Fibroblast of upper back skin (primary cell): ENCODE measurements around the gene CTNND2.

Experiments used
- DNase-seq: peaks from one replicate; pipeline ENCODE4 v3.0.0-alpha.2; 2013

Gene CTNND2

GRCh38 chr5:11511878-11512277 lies 392.4 kb downstream of the CTNND2 start:
- DNase-seq, result no peak

DNA sequence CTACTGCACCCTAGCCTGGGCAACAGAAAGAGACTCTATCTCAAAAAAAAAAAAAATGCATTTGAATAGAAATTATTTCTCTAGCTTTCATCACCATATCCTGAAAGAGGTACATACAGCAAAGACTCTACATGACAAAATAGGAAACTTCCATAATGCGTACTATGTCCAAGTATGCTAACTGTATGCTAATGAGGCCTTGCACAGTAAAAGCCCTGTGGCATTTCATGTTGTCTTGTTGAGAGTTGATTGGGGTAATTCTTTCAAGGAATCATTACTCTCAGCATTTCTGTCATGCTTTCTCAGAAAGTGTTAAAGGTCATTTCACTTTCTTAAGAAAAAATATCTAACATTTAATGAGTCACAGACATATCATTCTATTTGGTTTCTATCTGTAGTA lies 393.4 kb downstream of the CTNND2 start:
- DNase-seq, result no peak

DNA sequence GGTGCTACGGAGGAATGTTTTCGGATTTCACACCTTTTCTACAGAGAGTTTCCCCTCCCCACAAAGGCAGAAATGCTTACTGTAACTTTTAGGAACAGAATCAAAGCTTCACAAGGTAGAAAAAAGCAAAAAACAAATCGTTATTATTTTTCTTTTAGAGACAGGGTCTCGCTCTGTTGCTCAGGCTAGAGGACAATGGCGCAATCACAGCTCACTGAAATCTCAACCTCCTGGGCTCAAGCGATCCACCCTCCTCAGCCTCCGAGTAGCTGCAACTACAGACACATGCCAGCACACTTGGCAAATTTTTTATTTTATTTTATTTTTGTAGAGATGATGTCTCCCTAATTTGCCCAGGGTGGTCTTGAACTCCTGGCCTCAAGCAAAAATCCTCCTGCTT lies 394.5 kb downstream of the CTNND2 start:
- no peak for DNase-seq

DNA sequence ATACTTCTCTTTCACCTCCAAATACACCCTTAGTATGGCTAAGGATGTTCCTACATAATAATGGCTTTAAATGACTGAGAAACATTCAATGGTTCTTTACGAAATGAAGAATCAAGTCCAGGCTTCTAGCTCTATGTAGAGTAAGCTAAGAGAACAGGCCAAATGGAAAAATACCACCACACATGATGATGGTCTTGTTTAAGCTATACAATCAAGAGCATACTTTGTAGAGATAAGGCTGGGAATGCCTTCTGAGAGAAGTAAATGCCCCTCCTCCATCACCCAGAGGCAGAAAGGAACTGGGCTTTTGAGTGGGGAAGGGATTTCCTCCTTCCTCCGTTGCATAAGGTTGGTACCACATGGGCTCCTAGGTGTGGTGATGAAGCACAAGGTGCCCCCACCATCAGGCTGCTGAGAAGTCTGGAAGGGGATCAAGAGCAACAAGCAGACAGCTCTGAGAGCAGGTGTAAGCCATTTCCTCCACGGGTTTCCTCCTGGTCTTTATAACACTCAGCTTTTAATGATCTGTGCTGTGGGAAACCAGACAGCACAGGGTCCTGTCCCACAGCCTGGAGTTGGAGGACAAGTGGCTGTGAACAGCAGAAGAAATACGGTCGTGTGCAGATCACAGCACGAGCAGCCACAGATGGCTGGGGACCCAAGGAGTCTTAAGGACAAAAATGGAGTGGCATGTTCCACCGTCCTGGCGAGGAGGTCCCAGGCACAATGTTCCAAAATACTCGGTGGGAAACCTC lies 396.9 kb downstream of the CTNND2 start:
- DNase-seq, result no peak

GRCh38 chr5:11504886-11505193 lies 399.4 kb downstream of the CTNND2 start:
- DNase-seq, result peak; percentile 53

DNA sequence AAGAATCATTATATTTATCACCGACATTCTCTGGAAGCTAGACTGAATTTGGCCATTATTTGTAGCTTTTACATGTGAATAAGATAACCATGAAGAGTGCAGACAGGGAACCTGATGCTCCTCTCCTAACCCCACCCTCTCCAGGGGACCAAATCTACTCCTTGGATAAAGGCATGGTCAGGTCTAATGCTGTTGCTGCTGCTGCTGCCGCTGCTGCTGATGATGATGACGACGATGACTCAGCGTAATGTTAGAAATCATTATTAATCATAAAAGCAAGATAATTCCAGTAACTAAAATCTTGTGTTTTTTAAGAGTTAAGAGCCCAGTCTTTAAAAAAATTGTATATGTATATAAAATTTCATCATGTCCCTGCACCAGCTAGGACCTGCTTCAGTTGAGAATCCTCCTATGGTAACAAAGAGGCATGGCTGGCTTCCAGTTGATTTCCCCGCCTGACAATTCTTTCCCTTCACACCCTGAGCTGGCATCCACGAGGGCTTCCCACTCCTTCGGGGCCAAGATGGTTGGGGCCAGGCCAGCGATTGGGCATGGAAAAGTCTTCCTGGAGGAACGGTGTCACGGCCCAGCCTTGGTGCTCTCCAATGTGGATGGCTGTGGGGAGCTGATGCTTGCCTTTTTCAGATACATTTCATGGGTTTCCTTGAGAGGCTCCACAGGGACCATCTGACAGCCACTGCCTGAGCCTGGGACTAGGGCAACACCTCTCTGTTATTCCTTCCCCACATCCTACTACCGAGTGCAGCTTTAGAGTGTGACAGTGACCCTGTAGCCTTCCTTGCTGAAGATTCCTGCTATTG lies 400.0 kb downstream of the CTNND2 start:
- DNase-seq, result no peak

DNA sequence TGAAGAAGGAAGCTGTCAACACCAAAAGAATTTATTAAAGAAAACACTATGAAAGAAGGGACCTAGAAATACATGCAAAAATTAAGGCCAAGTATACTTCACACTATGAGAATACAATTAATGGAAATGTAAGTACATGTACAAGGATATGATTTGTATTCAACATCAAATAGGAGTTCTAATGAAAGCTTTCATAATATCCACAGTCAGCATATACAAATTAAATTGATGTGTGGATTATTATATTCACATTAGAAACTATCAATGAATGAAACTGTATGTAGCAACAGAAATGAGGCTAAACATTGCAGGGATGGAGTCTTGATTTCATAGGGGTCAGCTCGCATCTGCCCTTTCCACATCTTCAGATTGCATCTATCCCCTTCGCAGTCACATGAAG lies 401.5 kb downstream of the CTNND2 start:
- no peak for DNase-seq

GRCh38 chr5:11497651-11498050 lies 406.6 kb downstream of the CTNND2 start:
- DNase-seq, result no peak

GRCh38 chr5:11496137-11496719 lies 408.0 kb downstream of the CTNND2 start:
- no peak for DNase-seq

GRCh38 chr5:11494340-11494739 lies 409.9 kb downstream of the CTNND2 start:
- no peak for DNase-seq

GRCh38 chr5:11491404-11492075 lies 412.7 kb downstream of the CTNND2 start:
- no peak for DNase-seq

DNA sequence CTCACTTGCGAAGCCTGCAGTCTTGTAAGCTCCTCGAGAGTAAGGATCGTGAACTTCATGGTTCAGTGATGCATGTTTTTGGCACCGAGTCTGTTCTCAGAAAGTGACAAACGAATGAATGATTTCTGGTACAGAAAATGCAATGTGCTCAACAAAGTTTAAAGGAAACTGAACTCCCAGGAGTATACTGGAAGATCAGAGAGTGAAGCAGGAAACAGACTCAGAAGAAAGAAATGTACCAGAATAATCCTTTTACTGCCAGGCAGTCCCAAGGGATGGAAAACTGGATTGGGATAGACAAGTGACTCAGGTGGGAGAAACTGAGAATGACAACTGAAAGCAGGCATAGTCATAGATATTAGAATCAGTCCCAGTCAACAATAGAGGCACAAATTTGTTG lies 420.6 kb downstream of the CTNND2 start:
- DNase-seq, result peak; percentile 45

DNA sequence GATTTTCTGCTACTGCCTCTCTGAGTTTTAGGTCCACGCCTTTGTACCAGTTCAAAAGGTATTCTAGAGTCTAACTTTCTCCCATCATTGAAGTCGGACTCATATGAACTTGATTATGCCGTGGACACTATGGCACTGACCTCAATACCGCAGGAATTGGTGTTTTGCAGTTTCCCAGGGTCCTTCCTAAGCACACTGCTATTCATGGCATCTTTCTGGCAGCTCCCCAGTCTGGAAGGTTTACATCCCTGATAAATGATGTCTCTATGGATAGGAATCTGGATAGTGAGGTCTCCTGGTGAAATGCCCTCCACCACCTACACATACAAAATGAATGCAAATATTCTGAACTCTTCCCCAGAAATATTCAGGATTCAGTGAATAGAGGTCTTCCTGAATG lies 422.2 kb downstream of the CTNND2 start:
- DNase-seq, result peak; percentile 44

GRCh38 chr5:11477786-11478185 lies 426.5 kb downstream of the CTNND2 start:
- DNase-seq, result peak; percentile 21

DNA sequence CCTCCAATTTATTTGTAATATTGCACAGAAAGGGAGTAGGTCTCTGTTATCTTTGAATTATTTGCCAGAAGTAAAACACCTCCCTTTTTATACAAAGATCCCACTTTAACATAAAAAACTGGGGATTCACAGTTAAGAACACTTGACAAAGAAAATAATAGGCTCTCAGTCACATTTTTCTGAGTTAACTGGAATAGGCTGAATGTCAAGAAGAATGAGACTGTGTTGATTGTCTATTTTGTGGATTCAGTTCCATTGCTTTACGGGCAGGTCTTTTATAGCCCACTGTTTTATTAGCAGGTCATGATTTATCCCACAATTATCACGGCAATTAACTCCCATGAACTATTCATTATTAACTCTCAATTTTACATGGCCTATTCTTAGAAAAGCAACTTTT lies 427.4 kb downstream of the CTNND2 start:
- DNase-seq, result no peak

GRCh38 chr5:11468334-11469039 lies 435.8 kb downstream of the CTNND2 start:
- peak; percentile 35 for DNase-seq

DNA sequence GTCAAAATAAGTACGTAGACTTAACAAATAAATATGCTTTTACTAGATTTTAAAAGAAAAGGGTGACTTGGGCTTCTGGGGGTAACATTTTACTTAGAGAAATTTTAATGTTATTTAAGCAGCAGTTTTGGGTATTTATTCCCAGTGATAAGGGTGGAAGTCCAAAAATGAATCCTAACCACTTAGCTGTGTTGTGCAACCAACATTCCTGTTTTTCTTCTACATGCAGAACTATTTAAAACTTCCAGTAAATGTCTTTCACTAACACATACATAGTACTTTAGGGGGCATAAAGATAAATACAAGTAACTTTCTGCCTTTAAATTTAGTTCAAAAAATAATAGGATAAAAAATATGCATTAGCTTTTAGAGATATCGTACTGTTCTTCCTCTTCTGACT lies 436.7 kb downstream of the CTNND2 start:
- DNase-seq, result peak; percentile 22

- no peak for DNase-seq
Observed at GRCh38 chr5:11459716-11460115, 444.5 kb downstream of the CTNND2 start.

DNA sequence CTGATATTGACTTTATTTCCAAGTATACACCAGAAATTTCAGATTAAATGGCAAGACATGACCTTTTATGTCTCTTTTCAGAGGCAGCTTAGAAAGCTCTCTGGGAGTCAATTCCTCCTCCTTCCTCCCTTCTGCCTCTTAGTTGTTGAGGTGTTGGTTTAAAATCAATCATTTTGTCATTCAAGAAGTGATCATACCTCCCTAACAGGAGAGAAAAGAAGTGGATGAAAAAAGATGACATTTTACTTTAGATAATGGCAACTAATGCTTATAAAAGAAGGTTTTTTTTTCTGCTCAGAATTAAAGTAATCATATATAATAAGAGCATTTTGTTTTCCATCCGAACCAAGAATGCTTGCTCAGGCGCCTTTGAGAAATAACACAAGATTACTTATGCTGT lies 448.7 kb downstream of the CTNND2 start:
- DNase-seq, result no peak

DNA sequence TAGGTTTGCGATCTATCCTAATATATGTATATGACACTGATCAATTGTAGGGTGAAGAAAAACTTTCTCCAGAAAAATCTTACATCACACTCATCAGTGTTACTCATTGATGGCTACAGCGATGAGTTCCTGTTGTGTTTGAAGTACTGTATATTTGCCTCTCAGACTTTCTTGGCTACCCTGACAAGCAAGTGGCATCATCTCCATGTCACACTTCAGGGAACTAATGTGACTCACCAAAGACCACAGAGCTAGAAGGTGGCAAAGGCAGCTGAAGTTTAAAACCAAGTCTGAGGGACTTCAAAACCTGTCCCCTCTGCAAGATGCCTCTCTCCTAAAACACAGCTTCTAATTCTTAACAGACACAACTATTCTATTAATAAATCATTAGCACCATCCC lies 451.4 kb downstream of the CTNND2 start:
- no peak for DNase-seq

DNA sequence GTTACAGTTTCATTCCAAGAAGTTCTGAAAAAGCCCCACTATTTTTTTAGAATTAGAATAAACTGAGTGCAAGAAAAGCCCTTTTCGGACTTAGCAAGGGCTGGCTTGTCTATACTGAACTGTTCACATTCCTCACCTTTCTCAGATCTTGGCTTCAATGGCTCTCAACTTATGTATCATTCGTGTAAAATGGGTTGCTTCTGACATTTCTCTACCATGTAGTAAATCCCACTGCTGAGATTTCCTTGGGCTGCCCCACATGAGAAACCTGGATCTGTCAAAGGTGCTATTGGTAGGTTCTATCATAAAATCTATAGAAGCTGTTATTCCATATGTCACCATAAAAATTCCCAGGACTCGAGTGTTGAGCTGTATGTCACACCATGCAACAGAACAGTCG lies 454.3 kb downstream of the CTNND2 start:
- no peak for DNase-seq

DNA sequence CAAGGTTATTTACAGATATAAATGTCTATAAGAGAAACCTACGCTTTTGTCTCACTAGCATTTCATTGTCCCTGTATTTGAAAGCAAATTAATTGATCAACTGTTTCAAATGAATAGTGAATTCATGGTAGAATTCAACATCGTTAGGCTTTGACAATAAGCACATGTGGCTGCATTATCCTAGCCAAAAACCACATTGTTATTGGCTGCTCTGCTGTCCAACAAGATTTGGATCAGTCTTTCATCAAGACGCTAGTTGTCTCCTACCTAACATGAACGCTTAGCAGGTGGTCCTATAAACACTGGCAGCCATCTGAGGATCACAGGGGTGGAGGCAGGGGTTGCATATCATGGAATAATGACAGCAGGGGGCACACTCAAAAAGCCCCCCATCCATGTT lies 455.0 kb downstream of the CTNND2 start:
- no peak for DNase-seq

- DNase-seq, result no peak
Observed at GRCh38 chr5:11443831-11444230, 460.4 kb downstream of the CTNND2 start.
